Caco-2 (cell line): Measurements from ENCODE around the gene PPP1R2. TPM values are rescaled to one million over a fixed set of nuclear protein-coding genes. Genes with fewer than 3 reads are reported as not detected.
A peak's percentile ranks its signal among the peaks of the same experiment; 100 is the strongest.

Experiments used
- BruUV-seq: library from RNA; stranded (reverse); fragments of 400-500 nt; replicated peaks from 2 replicates; lab custom pipeline; 2021; lab: Mats Ljungman, UMichigan
- CTCF ChIA-PET: fragments of 300-600 bp; sonication (Branson Sonifier 250); formaldehyde crosslinking; loops from one replicate; lab custom pipeline; 2022; ENCODE audit warnings: antibody characterized with exemption; lab: Charles Lee
- POLR2A ChIA-PET: fragments of 300-600 bp; sonication (Branson Sonifier 250); formaldehyde crosslinking; loops from one replicate; lab custom pipeline; 2022; ENCODE audit warnings: antibody characterized with exemption; lab: Charles Lee
- DNase-seq, 2 experiments: peaks; one replicate each; pipeline versions ENCODE4 v3.0.0 to v3.0.0-alpha.2; 2020 to 2022
- H3K27me3 ChIP-seq: replicated peaks from 2 replicates; pipeline ENCODE4 v1.6.0; 2011; ENCODE audit warnings: low read length; ENCODE audit not compliant: control insufficient read depth, insufficient read depth
- H3K36me3 ChIP-seq: 2 replicates; pipeline ENCODE4 v1.5.1; 2011; ENCODE audit warnings: low read length; ENCODE audit not compliant: control insufficient read depth, insufficient read depth
- H3K4me1 ChIP-seq: fragments of 250-450 bp; sonication (Bioruptor Pico); 2 replicates; pipeline ENCODE4 v1.5.1; 2020; ENCODE audit warnings: mild to moderate bottlenecking
- H3K4me3 ChIP-seq: 2 replicates; pipeline ENCODE4 v1.5.1; 2011; ENCODE audit warnings: low read depth, mild to moderate bottlenecking, control low read depth, low read length
- H3K9me3 ChIP-seq: fragments of 250-450 bp; sonication (Bioruptor Pico); 2 replicates; pipeline ENCODE4 v1.5.1; 2020; ENCODE audit warnings: mild to moderate bottlenecking, moderate library complexity
- H3K27ac Mint-ChIP-seq: one replicate; pipeline ENCODE4 v1.8.0; 2022; ENCODE audit warnings: mixed read lengths; ENCODE audit not compliant: unreplicated experiment
- H3K27me3 Mint-ChIP-seq: one replicate; pipeline ENCODE4 v1.8.0; 2022; ENCODE audit warnings: mixed read lengths; ENCODE audit not compliant: insufficient read depth, unreplicated experiment
- H3K36me3 Mint-ChIP-seq: one replicate; pipeline ENCODE4 v1.8.0; 2022; ENCODE audit warnings: mild to moderate bottlenecking, mixed read lengths; ENCODE audit not compliant: insufficient read depth, unreplicated experiment
- H3K4me1 Mint-ChIP-seq: one replicate; pipeline ENCODE4 v1.8.0; 2022; ENCODE audit warnings: low read depth, mixed read lengths; ENCODE audit not compliant: unreplicated experiment
- H3K4me3 Mint-ChIP-seq: one replicate; pipeline ENCODE4 v1.8.0; 2022; ENCODE audit warnings: mild to moderate bottlenecking, moderate library complexity, mixed read lengths; ENCODE audit not compliant: unreplicated experiment
- H3K9me3 Mint-ChIP-seq: one replicate; pipeline ENCODE4 v1.8.0; 2022; ENCODE audit warnings: mixed read lengths; ENCODE audit not compliant: unreplicated experiment
- intact Hi-C: fragments of 100-400 bp; cut with micrococcal nuclease; formaldehyde crosslinking; loops from one replicate; pipeline ENCODE4 v1.10.0; 2022; ENCODE audit not compliant: unreplicated experiment
- total RNA-seq: library from RNA; stranded (reverse); gene quantifications from 2 replicates; pipeline ENCODE4 v1.2.3, GENCODE V29; 2022
- TF ChIP-seq, protein P1 (sequence below), 2 experiments: fragments of 200-600 bp in 1 of 2; IDR thresholded peaks; 1 replicate in 1 of 2; 2 replicates in 1 of 2; pipeline versions ENCODE4 v1.5.1 to v1.8.0; 2011 to 2022; ENCODE audit warnings: antibody characterized with exemption in 1 of 2, control low read depth in 1 of 2, inconsistent platforms in 1 of 2, low read depth in 1 of 2, low read length in 1 of 2, mild to moderate bottlenecking in 1 of 2, moderate library complexity in 1 of 2; ENCODE audit not compliant: insufficient read depth in 1 of 2, severe bottlenecking in 1 of 2, unreplicated experiment in 1 of 2

Gene PPP1R2
- total RNA-seq, 1 experiment from 2014 or later: 150 TPM

GRCh38 chr3:195548501-195548900 is 5.4 kb upstream of the PPP1R2 start:
- Mint-ChIP-seq H3K27ac (peak overlapping the region; percentile 90), H3K36me3 (peaks cover 9% of the 10 kb centered on the region), H3K4me3 (peak overlapping the region; percentile 68), H3K4me1 (peaks cover 71% of the 10 kb centered on the region), H3K27me3 (no peaks in the 10 kb centered on the region), H3K9me3 (no peaks in the 10 kb centered on the region)
- H3K36me3 ChIP-seq: no peaks in the 10 kb centered on the region
- no peak overlapping the region for H3K4me3 ChIP-seq
- CTCF ChIA-PET: interaction anchor here (0.9 to 2.0 kb wide), 3 partner anchors 9 to 277 kb away, joined by 3 to 13 read pairs (median 3); partner anchors contain the start of gene XXYLT1
- BruUV-seq: no TSS peak
- DNase-seq: peak; percentile 77 to 84
- H3K9me3 ChIP-seq: no peaks in the 10 kb centered on the region
- peaks cover 75% of the 10 kb centered on the region for H3K4me1 ChIP-seq
- intact Hi-C loops: loop anchor here (1.0 kb wide), 1 partner anchor 41 kb away; no protein-coding TSS in a partner anchor
- no peaks in the 10 kb centered on the region for H3K27me3 ChIP-seq
- POLR2A ChIA-PET: interaction anchor here (0.7 to 0.9 kb wide), 2 partner anchors 35 to 987 kb away, joined by 3 read pairs; partner anchors contain the start of gene APOD
- TF ChIP-seq, protein P1, sequence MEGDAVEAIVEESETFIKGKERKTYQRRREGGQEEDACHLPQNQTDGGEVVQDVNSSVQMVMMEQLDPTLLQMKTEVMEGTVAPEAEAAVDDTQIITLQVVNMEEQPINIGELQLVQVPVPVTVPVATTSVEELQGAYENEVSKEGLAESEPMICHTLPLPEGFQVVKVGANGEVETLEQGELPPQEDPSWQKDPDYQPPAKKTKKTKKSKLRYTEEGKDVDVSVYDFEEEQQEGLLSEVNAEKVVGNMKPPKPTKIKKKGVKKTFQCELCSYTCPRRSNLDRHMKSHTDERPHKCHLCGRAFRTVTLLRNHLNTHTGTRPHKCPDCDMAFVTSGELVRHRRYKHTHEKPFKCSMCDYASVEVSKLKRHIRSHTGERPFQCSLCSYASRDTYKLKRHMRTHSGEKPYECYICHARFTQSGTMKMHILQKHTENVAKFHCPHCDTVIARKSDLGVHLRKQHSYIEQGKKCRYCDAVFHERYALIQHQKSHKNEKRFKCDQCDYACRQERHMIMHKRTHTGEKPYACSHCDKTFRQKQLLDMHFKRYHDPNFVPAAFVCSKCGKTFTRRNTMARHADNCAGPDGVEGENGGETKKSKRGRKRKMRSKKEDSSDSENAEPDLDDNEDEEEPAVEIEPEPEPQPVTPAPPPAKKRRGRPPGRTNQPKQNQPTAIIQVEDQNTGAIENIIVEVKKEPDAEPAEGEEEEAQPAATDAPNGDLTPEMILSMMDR (IDR thresholded peaks at IDR 0.05; ENCODE audit: insufficient read depth in 1 of 2, low read depth in 1 of 2, low read length in 1 of 2, severe bottlenecking in 1 of 2, unreplicated experiment in 1 of 2): no peak

GRCh38 chr3:195548006-195548405 is 4.9 kb upstream of the PPP1R2 start:
- no TSS peak for BruUV-seq
- intact Hi-C loops: loop anchor here (1.0 kb wide), 1 partner anchor 41 kb away; no protein-coding TSS in a partner anchor
- peak overlapping the region; percentile 90 for H3K27ac Mint-ChIP-seq
- no peaks in the 10 kb centered on the region for H3K9me3 ChIP-seq
- peaks cover 9% of the 10 kb centered on the region for H3K36me3 Mint-ChIP-seq
- H3K36me3 ChIP-seq: no peaks in the 10 kb centered on the region
- POLR2A ChIA-PET: interaction anchor here (0.7 kb wide), 1 partner anchor 986 kb away, joined by 3 read pairs; no protein-coding TSS in a partner anchor
- no peaks in the 10 kb centered on the region for H3K27me3 Mint-ChIP-seq
- CTCF ChIA-PET: interaction anchor here (1.3 to 2.0 kb wide), 2 partner anchors 9 to 277 kb away, joined by 3 to 13 read pairs; partner anchors contain the start of gene XXYLT1
- H3K9me3 Mint-ChIP-seq: no peaks in the 10 kb centered on the region
- H3K27me3 ChIP-seq: no peaks in the 10 kb centered on the region
- peak overlapping the region; percentile 68 for H3K4me3 Mint-ChIP-seq
- DNase-seq: peak; percentile 78 to 85
- H3K4me1 Mint-ChIP-seq: peaks cover 66% of the 10 kb centered on the region
- H3K4me3 ChIP-seq: peak overlapping the region; percentile 9
- H3K4me1 ChIP-seq: peaks cover 70% of the 10 kb centered on the region
- TF ChIP-seq, protein P1 (IDR thresholded peaks at IDR 0.05; ENCODE audit: insufficient read depth in 1 of 2, low read depth in 1 of 2, low read length in 1 of 2, severe bottlenecking in 1 of 2, unreplicated experiment in 1 of 2): no peak

GRCh38 chr3:195546130-195546560 is 3.0 kb upstream of the PPP1R2 start:
- ChIA-PET POLR2A (no interaction called here), CTCF (no interaction called here)
- Histone ChIP-seq H3K36me3 (no peaks in the 10 kb centered on the region), H3K4me3 (no peak overlapping the region), H3K27me3 (no peaks in the 10 kb centered on the region), H3K9me3 (no peaks in the 10 kb centered on the region), H3K4me1 (peaks cover 61% of the 10 kb centered on the region)
- Mint-ChIP-seq H3K4me1 (peaks cover 55% of the 10 kb centered on the region), H3K9me3 (no peaks in the 10 kb centered on the region), H3K27me3 (no peaks in the 10 kb centered on the region), H3K36me3 (peaks cover 9% of the 10 kb centered on the region), H3K27ac (peak overlapping the region; percentile 90), H3K4me3 (no peak overlapping the region)
- BruUV-seq: no TSS peak
- DNase-seq: no peak
- TF ChIP-seq, protein P1 (IDR thresholded peaks at IDR 0.05; ENCODE audit: insufficient read depth in 1 of 2, low read depth in 1 of 2, low read length in 1 of 2, severe bottlenecking in 1 of 2, unreplicated experiment in 1 of 2): no peak
- intact Hi-C loops: no loop called here
